ENCODE data around the gene LARP4B. TPM values are rescaled to one million over a fixed set of nuclear protein-coding genes. Genes with fewer than 3 reads are reported as not detected.

LARP4B gene
- polyA plus RNA-seq, 4 donors = 36.8 to 57.4 (median 48.5) TPM

DNA sequence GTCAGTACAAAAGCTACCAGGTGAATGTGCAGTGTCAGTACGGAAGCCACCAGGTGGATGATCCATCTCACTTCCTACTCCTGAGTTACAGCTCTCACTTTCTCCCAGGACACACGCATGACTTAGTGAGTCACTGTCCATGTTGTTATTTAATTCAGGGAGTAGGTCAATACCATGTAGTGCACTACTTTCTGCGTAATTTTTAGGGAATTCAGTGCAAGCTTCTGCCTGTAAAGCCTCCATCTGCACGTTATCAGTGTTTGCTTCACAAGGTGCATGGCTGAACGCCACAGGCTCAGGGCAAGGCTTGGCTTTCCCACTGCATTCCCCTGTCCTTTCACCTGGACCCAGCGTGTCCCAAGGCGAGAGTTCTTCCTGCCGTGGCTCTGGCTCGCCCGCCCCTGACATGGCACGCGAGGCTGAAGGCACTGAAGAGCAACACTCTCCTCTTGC, 59.5 kb downstream of the LARP4B start:
- no peak for DNase-seq (ENCODE audit: low read depth in 4 of 4, low spot score in 2 of 4)

GRCh38 chr10:870564-871166, 60.8 kb downstream of the LARP4B start:
- DNase-seq (ENCODE audit: low read depth in 4 of 4, low spot score in 2 of 4) = no peak

GRCh38 chr10:869171-869570, 62.3 kb downstream of the LARP4B start:
- DNase-seq (ENCODE audit: low read depth in 4 of 4, low spot score in 2 of 4) = no peak

GRCh38 chr10:867807-868206, 63.7 kb downstream of the LARP4B start:
- DNase-seq (ENCODE audit: low read depth in 4 of 4, low spot score in 2 of 4) = no peak

- no peak for DNase-seq (ENCODE audit: low read depth in 4 of 4, low spot score in 2 of 4)
Measured at GRCh38 chr10:866577-866941, 64.9 kb downstream of the LARP4B start.

- no peak for DNase-seq (ENCODE audit: low read depth in 4 of 4, low spot score in 2 of 4)
Measured at GRCh38 chr10:865924-866576, 65.5 kb downstream of the LARP4B start.

DNA sequence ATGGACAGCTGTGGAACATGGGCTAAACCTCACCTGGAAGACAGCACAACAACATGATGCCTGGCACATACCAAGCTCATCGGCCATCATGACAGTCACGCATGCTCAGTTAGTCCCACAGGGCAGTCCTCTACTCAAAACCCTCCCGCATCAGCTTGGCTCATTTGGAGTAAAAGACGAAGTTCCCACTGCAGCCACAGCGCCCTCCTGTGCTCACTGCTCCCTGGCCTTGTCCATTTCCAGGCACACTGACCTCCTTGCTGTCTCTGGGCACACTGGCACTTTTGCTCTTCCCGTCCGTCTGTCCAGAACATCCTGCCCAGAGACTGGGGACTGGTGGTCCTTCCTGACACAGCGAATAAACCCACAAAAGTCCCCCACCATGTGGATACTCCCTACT, 66.2 kb downstream of the LARP4B start:
- no peak for DNase-seq (ENCODE audit: low read depth in 4 of 4, low spot score in 2 of 4)

GRCh38 chr10:860519-860918, 71.0 kb downstream of the LARP4B start:
- DNase-seq (ENCODE audit: low read depth in 4 of 4, low spot score in 2 of 4) = no peak

DNA sequence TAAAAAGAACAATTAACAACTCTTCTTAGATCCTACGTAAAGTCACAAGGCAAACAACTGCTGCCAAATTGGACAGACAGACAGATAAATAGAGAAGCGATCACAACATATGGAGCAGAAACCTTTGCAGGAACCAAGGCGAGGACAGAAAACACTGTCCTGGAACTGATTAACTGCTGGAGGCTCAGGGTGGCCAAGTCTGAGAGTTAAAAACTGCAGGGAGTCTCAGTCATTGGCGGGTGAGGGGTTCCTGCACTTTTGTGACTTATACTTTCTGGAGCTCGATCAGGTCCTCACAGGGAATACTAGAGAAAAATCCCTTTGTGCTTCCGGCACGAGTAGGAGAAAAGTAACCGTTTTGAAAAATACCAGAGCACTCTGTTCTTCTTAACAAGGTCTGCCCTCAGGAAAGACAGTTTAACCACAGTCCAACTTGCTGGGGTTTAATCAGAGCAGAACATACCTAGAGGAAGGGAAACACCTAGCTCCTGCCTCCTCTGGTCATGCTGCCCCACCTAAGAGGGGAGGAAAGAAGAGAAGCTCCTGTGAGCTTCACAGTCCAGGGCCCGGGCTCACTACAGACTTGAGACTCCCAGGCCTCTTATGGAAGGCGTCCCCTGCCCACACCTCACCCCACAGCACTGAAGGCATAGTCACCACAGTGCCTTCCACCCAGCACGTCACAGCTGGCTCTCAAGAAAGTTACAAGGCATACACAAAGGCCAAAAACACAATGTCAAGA, 74.9 kb downstream of the LARP4B start:
- DNase-seq (ENCODE audit: low read depth in 4 of 4, low spot score in 2 of 4) = no peak

DNA sequence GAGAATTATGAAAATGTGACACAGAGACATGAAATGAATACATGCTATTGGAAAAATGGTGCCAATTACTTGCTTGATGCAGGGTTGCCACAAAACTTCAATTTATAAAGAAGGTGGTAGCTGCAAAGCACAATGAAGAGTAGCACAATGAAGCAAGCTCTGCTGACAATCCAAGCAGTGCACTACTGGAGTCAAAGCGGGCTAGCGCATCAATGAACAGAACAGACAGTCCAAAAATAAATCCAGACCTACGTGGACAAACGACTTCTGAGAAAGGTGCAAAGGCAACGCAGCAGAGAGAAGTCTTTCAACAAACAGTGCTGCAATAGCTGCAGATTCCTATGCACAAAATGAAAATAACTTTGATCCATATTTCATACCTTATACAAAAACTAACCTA, 75.8 kb downstream of the LARP4B start:
- no peak for DNase-seq (ENCODE audit: low read depth in 4 of 4, low spot score in 2 of 4)

GRCh38 chr10:855079-855478, 76.4 kb downstream of the LARP4B start:
- DNase-seq (ENCODE audit: low read depth in 4 of 4, low spot score in 2 of 4) = no peak

DNA sequence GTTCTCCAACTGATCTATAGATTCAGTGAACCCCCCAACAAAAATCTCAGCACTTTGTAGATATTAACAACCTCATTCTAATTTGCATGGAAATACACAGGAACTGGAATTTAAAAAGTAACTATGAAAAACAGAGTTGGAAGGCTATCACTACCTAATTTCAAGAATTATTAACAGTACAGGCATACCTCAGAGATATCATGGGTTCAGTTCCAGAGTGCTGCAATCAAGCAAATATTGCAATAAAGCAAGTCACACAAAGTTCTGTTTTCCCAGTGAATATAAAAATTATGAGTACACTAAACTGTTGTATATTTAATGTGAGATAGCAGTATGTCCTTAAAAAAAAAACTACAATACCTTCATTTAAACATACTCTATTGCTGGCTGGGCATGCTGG, 78.5 kb downstream of the LARP4B start:
- DNase-seq (ENCODE audit: low read depth in 4 of 4, low spot score in 2 of 4) = no peak

- no peak for DNase-seq (ENCODE audit: low read depth in 4 of 4, low spot score in 2 of 4)
Measured at GRCh38 chr10:852386-852785, 79.1 kb downstream of the LARP4B start.

DNA sequence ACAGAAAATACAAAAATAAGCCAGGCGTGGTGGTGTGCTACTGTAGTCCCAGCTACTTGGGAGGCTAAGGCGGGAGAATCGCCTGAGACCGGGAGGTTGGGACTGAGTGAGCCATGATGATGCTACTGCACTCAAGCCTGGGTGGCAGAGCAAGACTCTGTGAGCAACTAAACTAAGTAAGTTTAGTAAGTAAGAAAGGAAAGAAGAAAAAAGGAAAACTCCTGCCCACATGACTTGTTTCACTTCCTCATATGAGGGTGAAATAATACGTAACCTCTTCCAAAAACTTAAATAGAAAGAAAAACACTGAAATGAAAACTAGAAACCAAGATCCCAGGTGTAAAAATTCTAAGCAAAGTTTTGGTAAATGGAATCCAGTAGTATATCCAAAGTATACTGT, 79.6 kb downstream of the LARP4B start:
- DNase-seq (ENCODE audit: low read depth in 4 of 4, low spot score in 2 of 4) = no peak

DNA sequence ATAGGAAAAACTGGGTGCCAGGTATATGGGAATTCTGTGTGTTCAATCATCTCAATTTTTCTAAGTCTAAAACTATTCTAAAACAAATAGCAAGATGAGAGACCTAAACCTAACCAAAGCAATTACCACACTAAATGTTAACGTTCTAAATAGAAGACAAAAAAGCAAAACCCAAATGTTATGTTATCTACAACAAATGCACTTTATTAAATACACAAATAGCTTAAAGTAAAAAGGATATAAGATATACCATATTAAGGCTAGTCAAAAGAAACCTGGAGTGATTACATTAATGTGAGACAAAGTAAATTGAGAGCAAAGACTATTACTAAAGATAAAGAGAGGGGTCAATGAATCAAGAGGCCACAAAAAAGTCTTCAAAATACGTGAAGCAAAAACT, 81.4 kb downstream of the LARP4B start:
- no peak for DNase-seq (ENCODE audit: low read depth in 4 of 4, low spot score in 2 of 4)

DNA sequence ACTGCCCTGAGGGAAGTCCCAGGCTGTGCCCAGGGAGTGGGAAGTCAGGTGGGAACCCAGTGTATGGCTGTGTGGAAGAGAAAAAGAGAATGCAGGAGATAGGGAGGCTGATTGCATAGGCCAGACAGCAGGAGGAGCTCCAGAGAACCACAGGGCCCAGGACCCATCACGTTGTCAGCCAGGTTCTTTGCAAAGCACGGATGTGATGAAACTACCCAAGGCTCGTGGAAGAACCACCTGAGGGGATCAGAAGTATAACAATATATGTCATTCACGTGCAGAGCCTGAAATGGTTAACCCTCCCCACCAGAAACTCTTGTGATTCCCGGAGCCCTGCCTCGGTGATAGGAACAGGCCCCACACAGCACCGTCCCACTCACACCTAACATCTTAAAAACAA, 83.6 kb downstream of the LARP4B start:
- DNase-seq (ENCODE audit: low read depth in 4 of 4, low spot score in 2 of 4) = no peak

DNA sequence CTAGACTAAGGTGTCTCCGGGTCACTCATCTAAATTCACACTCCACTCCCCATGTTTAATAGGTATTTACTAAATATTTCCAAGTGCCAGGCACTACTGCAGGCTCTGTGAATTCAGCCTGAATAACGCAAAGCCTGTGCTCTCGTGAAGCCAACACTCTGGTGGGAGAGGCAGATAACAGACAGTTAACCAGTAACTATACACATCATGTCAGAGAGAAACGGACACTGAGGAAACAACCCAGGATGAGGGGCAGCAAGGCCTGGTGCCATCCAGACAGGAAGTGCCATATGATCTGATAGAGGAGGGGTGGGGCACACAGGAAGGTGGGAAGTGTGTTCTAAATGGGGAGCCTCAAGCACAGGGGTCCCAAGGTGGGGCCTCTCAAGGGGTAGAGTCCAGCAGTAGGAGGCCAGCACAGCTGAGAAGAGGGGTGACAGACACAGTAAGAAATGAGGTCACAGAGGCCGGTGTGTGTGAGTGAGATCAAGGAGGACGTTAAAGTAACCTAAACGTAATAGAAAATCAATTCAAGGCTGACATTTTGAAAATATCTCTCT, 85.3 kb downstream of the LARP4B start:
- no peak for DNase-seq (ENCODE audit: low read depth in 4 of 4, low spot score in 2 of 4)

GRCh38 chr10:845526-845925, 86.0 kb downstream of the LARP4B start:
- no peak for DNase-seq (ENCODE audit: low read depth in 4 of 4, low spot score in 2 of 4)

- DNase-seq (ENCODE audit: low read depth in 4 of 4, low spot score in 2 of 4) = no peak
Measured at GRCh38 chr10:844552-844951, 87.0 kb downstream of the LARP4B start.

- DNase-seq (ENCODE audit: low read depth in 4 of 4, low spot score in 2 of 4) = no peak
Measured at GRCh38 chr10:843703-844102, 87.8 kb downstream of the LARP4B start.

DNA sequence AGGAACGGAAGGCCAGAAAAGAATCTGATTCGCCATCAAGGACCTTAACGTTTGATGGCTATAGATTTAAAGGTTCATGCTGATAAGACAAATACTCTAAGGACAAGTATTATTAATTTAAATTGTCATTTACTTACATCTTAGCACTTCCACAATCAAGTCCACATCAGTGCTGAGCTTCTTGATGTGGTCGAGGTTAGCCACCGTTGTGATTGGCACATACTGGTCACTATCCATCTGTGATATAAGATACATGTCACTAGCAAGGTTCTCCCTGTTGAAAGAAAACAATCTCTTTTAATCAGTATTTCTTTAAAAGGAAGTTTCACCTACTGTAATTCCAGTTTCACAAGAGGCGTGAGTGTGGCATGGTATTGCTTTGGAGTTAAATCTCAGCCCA, 88.7 kb downstream of the LARP4B start:
- DNase-seq (ENCODE audit: low read depth in 4 of 4, low spot score in 2 of 4) = no peak

- no peak for DNase-seq (ENCODE audit: low read depth in 4 of 4, low spot score in 2 of 4)
Measured at GRCh38 chr10:841535-841934, 90.0 kb downstream of the LARP4B start.
